Activated T-cell treated with anti-CD3 and anti-CD28 coated beads for 48 hours (primary cell): ENCODE results near the gene PRKAR2B.
A peak's percentile ranks its signal among the peaks of the same experiment; 100 is the strongest.

Experiments used
- DNase-seq: peaks from one replicate; pipeline ENCODE4 v3.0.0-alpha.2; 2020; ENCODE audit warnings: low read depth

The PRKAR2B gene

DNA sequence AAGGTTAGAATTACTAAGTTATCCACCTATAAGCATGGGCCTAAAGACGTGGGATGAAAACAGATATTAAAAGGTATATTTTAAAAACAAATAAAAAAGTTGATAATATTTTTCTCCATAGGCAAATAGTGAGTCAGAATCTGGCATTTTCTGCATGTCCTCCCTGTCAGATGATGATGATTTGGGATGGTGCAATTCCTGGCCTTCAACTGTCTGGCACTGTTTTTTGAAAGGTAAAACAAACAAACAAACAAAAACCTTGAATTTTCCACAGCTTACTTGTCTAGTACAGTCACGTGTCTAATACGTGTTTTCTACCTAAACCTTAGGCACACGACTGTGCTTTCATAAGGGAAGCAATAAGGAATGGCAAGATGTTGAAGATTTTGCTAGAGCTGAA lies 141.7 kb downstream of the PRKAR2B start:
- no peak for DNase-seq

DNA sequence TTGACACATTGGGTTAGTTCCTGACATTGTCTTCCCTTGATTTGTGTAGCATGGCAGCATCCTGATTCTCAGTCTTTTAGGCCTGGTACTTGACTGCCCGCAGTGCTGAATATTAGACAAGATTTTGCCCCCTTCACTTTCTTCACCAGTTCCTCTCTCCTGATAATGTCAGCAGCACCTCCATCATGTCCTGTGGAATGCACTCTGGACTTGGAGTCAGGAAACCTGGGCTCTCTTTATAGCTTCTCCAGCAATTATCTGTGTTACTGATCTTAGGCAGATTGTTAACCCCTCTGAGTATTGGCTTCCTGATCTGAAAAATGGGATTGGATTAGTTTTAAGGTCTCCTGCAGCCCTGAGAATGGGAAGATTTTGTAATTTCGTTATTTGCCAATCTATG lies 143.3 kb downstream of the PRKAR2B start:
- DNase-seq, result no peak

DNA sequence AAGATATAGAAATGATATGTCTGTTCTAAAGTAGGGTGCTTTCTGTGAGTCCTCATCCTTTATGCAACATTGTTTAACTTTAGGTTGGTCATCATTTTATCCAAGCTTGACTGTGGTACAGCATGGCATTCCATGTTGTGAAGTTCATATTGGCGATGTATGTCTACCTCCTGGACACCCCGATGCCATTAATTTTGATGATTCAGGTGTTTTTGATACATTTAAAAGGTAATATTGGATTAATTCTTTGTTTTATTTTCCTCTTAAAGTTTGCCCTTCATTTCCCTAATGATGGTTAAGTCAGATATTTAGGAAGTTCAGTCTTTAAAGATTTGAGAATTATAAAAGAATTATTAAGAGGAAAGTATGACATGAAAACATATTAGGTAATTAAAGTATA lies 145.6 kb downstream of the PRKAR2B start:
- no peak for DNase-seq

DNA sequence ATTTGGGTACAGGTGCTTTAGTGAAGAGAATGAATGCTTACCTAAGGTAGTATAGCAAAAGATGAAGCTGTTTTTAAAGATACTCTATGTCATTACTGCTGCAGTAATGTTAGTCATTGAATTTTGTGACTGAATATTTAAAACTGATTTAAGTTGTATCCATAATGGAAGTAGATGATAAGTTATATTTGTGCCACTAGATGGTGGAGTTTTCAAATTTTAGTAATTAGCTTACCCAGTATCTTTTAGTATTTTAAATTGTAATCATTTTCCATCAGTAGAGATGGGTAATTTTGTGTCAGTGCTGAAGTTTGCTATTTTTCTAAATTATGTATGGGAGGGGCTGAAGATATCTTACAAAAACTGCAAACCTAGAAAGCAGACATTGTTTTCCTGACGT lies 149.5 kb downstream of the PRKAR2B start:
- DNase-seq, result no peak

DNA sequence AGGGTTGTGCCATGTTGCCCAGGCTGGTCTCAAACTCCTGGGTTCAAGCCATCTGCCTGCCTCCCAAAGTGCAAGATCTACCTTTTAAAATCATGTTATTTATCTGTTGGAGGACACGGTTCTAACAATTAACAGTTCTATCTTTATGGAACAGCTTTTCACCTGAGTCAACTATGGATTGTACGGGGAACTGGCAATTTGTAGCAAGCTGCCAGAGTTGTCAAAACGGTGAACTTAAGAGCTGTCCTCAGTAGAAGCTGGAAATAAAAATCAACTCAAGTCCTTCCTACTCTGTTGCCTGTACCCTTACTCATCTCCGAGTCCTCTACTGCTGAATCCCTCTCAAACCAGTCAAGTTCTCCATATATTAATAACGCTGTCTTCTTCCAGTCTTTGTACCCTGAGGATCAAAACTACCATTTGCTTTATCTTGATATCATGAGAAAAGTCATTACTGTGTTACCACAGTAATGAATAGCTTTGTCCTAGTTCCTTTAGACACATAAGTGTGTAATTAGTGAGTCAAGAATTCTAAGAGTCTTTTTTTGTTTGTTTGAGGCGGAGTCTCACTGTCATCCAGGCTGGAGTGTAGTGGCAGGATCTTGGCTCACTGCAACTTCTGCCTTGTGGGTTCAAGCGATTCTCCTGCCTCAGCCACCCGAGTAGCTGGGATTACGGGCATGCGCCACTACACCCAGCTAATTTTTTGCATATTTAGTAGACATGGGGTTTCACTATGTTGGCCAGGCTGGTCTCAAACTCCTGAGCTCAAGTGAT lies 152.5 kb downstream of the PRKAR2B start:
- DNase-seq, result no peak

DNA sequence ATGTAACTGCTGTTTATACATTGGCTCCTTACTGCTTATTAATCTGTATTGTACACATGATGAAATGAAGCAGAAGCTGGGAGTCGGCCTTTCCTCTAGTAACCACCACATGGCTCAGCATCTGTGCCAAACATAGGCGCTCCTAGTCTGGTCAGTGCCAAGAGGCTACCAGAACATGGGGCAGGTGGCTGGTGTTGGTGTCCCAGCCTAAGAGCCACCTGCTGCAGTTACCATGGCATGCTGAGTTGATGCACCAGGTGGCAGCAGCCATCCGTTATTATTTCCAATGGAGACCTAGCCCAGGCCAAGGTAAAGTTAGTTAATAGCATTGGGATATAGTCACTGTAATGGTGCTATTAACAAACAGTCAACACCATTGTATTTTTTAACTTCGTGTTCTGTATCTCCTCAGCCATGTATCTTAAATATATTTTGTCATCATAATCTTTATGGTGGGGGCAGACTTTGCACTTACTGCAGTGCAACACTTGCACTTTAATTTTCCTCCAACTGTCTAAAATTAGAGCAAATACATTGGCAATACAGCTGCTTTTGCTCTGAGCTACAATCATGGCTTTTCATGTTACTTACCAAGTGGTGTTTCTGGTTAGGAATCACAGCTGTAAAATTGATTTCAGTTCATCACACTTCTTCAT lies 157.4 kb downstream of the PRKAR2B start:
- peak; percentile 17 for DNase-seq

DNA sequence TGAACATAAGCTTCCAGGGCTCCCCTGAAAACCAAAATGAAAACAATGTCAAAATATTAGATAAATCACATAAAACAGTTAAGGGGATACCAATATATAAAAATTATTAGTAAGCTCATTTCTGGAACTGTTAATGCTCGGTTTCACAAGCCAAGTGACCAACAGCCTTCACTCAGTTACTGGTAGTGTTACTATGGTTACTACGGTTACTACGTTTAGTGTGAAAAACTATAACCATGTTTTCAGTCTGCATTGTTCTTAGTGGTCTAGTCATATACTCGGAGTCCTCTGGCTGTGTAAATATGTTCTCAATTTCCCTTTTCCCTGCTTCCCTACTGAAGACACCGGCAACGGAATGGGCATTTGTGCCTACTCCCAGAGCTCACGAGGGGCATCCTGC lies 159.1 kb downstream of the PRKAR2B start:
- DNase-seq, result no peak

DNA sequence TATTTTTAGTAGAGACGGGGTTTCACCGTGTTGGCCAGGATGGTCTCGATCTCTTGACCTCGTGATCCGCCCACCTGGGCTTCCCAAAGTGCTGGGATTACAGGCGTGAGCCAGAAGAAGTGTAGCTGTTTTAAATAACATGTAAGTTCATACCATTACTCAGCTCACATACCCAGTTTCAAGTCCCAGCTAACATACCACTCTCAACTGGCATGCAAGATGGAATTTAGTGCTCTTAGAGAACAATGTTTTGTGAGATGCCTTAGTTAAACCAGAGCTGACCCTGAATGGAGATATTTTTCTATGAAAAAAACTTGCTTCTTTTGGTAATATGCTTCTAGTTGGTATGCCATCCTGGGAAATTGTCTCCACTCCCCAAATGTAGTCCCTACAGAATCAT lies 161.6 kb downstream of the PRKAR2B start:
- DNase-seq, result no peak

DNA sequence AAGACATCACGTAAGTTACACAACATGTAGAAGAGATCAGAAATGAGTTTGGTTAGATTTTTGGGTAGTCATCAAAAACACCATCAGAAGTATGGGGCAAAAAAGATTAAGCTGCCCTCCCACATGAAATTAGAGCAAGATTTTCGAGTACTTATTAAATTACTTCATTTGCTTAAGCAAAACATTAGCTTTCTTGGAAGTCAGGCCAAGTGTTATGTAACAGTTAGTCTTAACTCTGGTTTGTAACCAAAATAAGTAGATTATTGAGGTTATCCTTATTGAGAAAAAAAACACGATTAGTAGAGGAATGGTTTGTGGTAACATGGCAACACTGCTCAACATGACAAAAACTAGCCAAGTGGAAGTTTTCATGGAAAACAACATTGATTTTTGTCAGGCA lies 162.2 kb downstream of the PRKAR2B start:
- no peak for DNase-seq

DNA sequence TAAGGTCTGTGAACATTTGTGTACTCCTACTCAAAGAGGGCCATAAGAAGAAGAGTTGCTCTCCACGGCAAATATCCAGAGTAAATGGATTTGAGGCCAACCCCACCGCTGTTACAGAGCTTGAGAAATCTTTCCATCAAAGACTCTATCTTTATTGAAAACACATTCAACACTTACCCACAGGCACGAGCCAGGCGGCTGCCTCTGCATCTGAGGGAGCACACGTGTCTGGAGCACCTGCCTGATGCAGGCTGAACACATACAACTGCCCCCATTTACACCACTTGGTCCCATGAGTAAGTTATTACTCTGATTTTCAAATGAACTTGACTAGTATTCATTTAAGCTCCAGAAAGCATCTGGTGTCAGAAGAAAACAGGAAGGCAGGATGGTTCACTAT lies 163.0 kb downstream of the PRKAR2B start:
- DNase-seq, result no peak

DNA sequence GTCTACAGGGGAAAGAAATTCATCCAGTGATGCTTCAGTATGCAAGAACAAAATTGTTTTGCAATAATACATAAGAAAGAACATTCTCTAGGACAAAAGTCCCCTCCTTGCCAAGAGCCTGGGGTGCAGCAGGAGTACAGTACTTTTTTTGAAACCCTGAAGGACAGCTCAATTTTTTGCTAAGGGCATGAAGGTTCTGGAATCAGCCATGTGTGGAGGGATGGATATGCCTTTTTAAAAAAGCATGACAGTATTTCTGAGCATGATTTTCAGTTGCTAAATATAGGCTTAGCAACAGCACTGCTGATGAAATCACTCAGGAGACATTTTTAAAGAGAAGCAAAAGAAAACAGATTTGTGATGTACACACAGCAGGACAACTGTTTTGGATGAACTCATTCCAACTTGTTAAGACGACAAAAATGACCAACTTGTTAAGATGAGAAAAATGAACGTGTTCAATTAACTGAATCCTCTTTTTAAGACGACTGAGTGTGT lies 163.6 kb downstream of the PRKAR2B start:
- DNase-seq, result no peak

DNA sequence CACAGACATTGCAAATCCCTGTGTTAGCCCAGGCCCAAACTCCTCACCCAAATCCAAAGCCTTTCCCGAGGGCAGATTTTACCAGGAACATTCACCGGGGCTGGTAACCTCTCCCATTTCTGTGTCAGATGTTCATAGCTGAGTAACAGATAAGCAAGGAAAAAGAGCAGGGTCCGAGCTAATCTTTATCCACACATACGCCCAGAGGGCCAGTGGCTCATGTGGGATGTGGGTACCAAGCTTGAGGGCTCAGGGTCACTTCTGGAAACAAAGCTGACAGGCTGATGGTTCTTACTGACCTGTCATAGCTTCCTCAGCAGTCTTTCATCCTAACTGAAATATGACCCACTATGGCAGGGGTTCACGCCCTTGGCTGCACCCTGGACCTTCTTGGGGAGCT lies 164.1 kb downstream of the PRKAR2B start:
- DNase-seq, result no peak

DNA sequence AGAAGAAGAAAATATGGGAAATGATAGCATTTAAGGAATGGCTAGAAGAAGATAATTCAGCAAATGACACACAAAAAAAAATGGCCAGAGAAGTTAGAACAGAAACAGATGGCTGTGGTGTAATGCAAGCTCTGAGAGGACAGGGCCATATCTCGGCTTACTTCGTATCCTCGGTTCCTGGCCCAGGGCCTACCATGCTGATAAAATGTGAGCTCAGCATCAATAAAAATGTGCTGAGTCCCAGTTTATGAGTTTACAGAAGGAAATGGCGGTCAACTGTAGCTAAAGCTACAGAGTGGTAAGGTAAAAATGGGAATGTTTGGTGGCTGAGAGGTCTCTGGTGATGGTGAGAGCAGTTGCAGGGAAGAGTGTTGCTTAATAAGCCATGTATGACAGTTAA lies 165.1 kb downstream of the PRKAR2B start:
- DNase-seq, result no peak

DNA sequence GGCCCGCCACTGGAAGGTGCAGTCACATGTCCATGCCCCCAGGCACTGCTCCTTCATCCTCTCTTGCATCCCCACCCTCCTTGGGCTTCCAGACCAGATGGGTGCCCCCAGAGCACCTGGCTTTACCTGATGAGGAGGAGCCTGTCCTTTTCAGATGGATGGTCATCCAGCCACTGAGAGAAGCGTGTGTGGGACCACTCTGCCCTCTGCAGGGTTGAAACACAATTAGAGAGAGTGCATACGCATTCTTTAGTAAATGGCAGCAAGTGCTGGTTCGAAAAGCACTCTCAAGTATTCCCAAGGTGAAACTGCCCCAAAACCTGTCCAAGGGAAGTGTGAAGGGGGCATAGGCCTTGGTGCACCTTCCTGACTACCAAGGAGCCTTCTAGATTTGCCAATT lies 165.9 kb downstream of the PRKAR2B start:
- no peak for DNase-seq
